ENCODE measurements around the gene TMIGD1. TPM values are rescaled to one million over a fixed set of nuclear protein-coding genes. Genes with fewer than 3 reads are reported as not detected.

Gene TMIGD1
- total and polyA plus RNA-seq, 12 donors = not detected

DNA sequence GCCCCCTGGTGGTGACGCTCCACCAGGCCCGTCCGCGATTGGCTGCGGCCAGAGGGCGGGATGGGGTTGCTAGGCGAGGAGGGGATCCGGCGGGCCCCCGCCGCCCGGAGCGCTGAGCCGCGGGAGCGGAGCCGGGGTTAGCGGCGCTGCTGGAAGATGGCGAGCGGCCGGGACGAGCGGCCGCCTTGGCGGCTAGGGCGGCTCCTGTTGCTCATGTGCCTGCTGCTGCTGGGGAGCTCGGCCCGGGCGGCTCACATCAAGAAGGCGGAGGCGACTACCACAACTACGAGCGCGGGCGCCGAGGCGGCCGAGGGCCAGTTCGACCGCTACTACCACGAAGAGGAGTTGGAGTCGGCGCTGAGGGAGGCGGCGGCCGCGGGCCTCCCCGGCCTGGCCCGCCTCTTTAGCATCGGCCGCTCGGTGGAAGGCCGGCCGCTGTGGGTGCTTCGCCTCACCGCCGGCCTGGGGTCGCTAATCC lies 45.0 kb upstream of the TMIGD1 start, which contains the start of gene CPD:
Gene CPD, plus strand, starts transcription at position 103 of the 478 bp plus-strand sequence. Its CDS starts 54 bp downstream, at position 157.
- intact Hi-C loops (cut with DNase I) = loop anchor here in 7 of 10 donors (1.0 to 10.0 kb wide), 5 partner anchors 34 to 98 kb away; partner anchors contain the start of genes BLMH (in 1 of the 7) and GOSR1 (in 1 of the 7)
- Histone ChIP-seq H3K4me1 (peaks cover 11 to 65% (median 48%) of the 10 kb centered on the region in 9 donors), H3K9me3 (no peaks in the 10 kb centered on the region), H3K4me3 (peak within 1 kb of the TSS; percentile 74 to 93 (median 90)), H3K36me3 (no peaks in the 10 kb centered on the region), H3K27me3 (no peaks in the 10 kb centered on the region), H3K27ac (peak within 1 kb of the TSS; percentile 65 to 93 (median 86))
- DNase-seq = peak; percentile 97 to 98
- 0 to 1% methylated on average over 53 to 59 of the region's 59 CpGs for WGBS, 2 donors
- TF ChIP-seq, protein P1, sequence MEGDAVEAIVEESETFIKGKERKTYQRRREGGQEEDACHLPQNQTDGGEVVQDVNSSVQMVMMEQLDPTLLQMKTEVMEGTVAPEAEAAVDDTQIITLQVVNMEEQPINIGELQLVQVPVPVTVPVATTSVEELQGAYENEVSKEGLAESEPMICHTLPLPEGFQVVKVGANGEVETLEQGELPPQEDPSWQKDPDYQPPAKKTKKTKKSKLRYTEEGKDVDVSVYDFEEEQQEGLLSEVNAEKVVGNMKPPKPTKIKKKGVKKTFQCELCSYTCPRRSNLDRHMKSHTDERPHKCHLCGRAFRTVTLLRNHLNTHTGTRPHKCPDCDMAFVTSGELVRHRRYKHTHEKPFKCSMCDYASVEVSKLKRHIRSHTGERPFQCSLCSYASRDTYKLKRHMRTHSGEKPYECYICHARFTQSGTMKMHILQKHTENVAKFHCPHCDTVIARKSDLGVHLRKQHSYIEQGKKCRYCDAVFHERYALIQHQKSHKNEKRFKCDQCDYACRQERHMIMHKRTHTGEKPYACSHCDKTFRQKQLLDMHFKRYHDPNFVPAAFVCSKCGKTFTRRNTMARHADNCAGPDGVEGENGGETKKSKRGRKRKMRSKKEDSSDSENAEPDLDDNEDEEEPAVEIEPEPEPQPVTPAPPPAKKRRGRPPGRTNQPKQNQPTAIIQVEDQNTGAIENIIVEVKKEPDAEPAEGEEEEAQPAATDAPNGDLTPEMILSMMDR (IDR thresholded peaks at IDR 0.05) = peak in 3 of 9 donors; percentile 22 to 29 (median 28)
- peak; percentile 98 to 99 (median 99) for ATAC-seq

DNA sequence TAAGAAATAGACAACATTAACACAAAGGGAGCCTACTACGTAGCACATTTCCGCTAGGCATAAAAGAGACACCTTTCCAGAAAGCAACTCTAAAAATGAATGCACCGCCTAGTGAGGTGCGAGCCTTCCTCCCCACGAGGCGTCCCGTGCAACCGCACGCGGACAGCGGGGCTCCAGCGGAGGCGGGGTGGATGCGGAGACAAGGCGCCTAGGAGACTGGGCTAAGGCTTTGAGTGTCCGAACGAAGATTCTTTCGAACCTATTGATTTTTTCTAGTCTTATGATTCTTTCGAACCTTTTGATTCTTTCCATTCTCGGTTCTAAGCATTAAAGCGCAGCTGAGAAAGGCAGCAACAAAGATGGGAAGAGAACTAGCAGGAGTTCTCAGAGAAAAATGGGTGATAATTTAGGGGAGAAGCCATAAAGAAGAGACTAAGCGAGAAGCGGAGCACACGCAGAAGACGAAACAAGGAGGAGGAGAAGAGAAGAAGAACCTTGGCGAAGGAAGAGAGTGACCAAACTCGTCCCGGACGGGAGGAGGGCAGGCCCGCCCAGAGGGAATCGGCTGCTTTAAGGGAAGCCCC lies 44.5 kb upstream of the TMIGD1 start:
- peak; percentile 15 to 39 for DNase-seq

GRCh38 chr17:30377574-30378240 lies 43.9 kb upstream of the TMIGD1 start:
- H3K4me1 ChIP-seq = peaks cover 9 to 57% (median 36%) of the 10 kb centered on the region in 9 donors
- no peaks in the 10 kb centered on the region for H3K27me3 ChIP-seq
- intact Hi-C loops (cut with DNase I) = loop anchor here in 7 of 10 donors (1.0 to 10.0 kb wide), 5 partner anchors 32 to 100 kb away; partner anchors contain the start of genes BLMH (in 1 of the 7) and GOSR1 (in 1 of the 7)
- 68 to 71% methylated on average over 11 of the region's 11 CpGs for WGBS, 2 donors
- H3K27ac ChIP-seq = peak overlapping the region in 7 of 10 donors; percentile 82 to 93 (median 90)
- H3K9me3 ChIP-seq = no peaks in the 10 kb centered on the region
- DNase-seq (no peak), ATAC-seq (no peak)
- H3K36me3 ChIP-seq = no peaks in the 10 kb centered on the region
- TF ChIP-seq, protein P1 (IDR thresholded peaks at IDR 0.05) = no peak
- H3K4me3 ChIP-seq = peak overlapping the region in 9 of 10 donors; percentile 74 to 93 (median 90)

More for the DNA sequence above, 44.5 kb upstream of the TMIGD1 start:
- WGBS, 2 donors = 1 to 2% methylated on average over 31 of the region's 31 CpGs
- Histone ChIP-seq H3K27me3 (no peaks in the 10 kb centered on the region), H3K27ac (peak overlapping the region; percentile 15 to 93 (median 86)), H3K4me1 (peaks cover 9 to 63% (median 43%) of the 10 kb centered on the region in 9 donors), H3K36me3 (no peaks in the 10 kb centered on the region), H3K9me3 (no peaks in the 10 kb centered on the region), H3K4me3 (peak overlapping the region; percentile 74 to 93 (median 90))
- peak in 6 of 8 donors; percentile 8 to 64 (median 47) for ATAC-seq
- intact Hi-C loops (cut with DNase I) = loop anchor here in 7 of 10 donors (1.0 to 10.0 kb wide), 5 partner anchors 33 to 99 kb away; partner anchors contain the start of genes BLMH (in 1 of the 7) and GOSR1 (in 1 of the 7)
- TF ChIP-seq, protein P1 (IDR thresholded peaks at IDR 0.05) = peak in 1 of 9 donors; percentile 47
